Cerebellar cortex (tissue), 1 donor: ENCODE results near the gene RANBP1.

Source experiments
- DNase-seq: peaks from one replicate; pipeline ENCODE4 v3.0.0-alpha.2; 2015; ENCODE audit warnings: low spot score

The RANBP1 gene

GRCh38 chr22:20089226-20089976 is 26.5 kb upstream of the RANBP1 start:
- DNase-seq, result no peak

GRCh38 chr22:20089977-20090729 is 25.8 kb upstream of the RANBP1 start:
- no peak for DNase-seq

- DNase-seq, result no peak
Measured at GRCh38 chr22:20090730-20091240, 25.1 kb upstream of the RANBP1 start.

- no peak for DNase-seq
Measured at GRCh38 chr22:20091690-20092476, 24.0 kb upstream of the RANBP1 start.

GRCh38 chr22:20092477-20092854 is 23.4 kb upstream of the RANBP1 start:
- no peak for DNase-seq

GRCh38 chr22:20093418-20094196 is 22.3 kb upstream of the RANBP1 start:
- DNase-seq, result peak; percentile 96

- no peak for DNase-seq
Measured at GRCh38 chr22:20094197-20094807, 21.6 kb upstream of the RANBP1 start.

- DNase-seq, result no peak
Measured at GRCh38 chr22:20095521-20095920, 20.4 kb upstream of the RANBP1 start.

- DNase-seq, result no peak
Measured at GRCh38 chr22:20096574-20097420, 19.1 kb upstream of the RANBP1 start.

GRCh38 chr22:20099099-20099711 is 16.7 kb upstream of the RANBP1 start:
- DNase-seq, result no peak

GRCh38 chr22:20101638-20102037 is 14.3 kb upstream of the RANBP1 start:
- DNase-seq, result no peak

GRCh38 chr22:20102203-20102780 is 13.6 kb upstream of the RANBP1 start:
- DNase-seq, result no peak

- no peak for DNase-seq
Measured at GRCh38 chr22:20105456-20106204, 10.3 kb upstream of the RANBP1 start.

GRCh38 chr22:20106205-20106848 is 9.6 kb upstream of the RANBP1 start:
- DNase-seq, result no peak

- DNase-seq, result no peak
Measured at GRCh38 chr22:20106849-20107237, 9.1 kb upstream of the RANBP1 start.

GRCh38 chr22:20107471-20107901 is 8.4 kb upstream of the RANBP1 start:
- DNase-seq, result peak; percentile 72

GRCh38 chr22:20107951-20108756 is 7.8 kb upstream of the RANBP1 start:
- no peak for DNase-seq
